ENCODE measurements around the gene TNRC18. TPM values are rescaled to one million over a fixed set of nuclear protein-coding genes. Genes with fewer than 3 reads are reported as not detected.
"Not testable (repeated sequence)": the region's sequence is repeated elsewhere in the genome, so short reads cannot be mapped to it uniquely, and the experiment has no call there.

Gene TNRC18
- total and polyA plus RNA-seq, 4 donors, result 2.3 to 37.1 (median 20.4) TPM

GRCh38 chr7:5289355-5289754, 134.3 kb downstream of the TNRC18 start:
- no peaks in the 10 kb centered on the region for H3K9me3 ChIP-seq (ENCODE audit: control insufficient read depth in 4 of 4, low read length in 3 of 4)
- DNase-seq (ENCODE audit: low spot score), result no peak
- H3K27ac ChIP-seq (ENCODE audit: low read depth in 1 of 2, low read length in 2 of 2), result no peak overlapping the region
- WGBS, result 90% methylated on average over 7 of the region's 7 CpGs
- no peak overlapping the region for H3K4me3 ChIP-seq (ENCODE audit: low read depth in 1 of 3, low read length in 3 of 3)
- no peak for TF ChIP-seq GABPA (IDR thresholded peaks at IDR 0.05 in 1 of 2, conservative IDR thresholded peaks at IDR 0.05 in 1 of 2)
- no peak for TF ChIP-seq JUND (IDR thresholded peaks at IDR 0.05)
- no peak for TF ChIP-seq NR2F2 (IDR thresholded peaks at IDR 0.05)
- no peaks in the 10 kb centered on the region for H3K27me3 ChIP-seq (ENCODE audit: control insufficient read depth in 4 of 4, insufficient read depth in 4 of 4, low read length in 3 of 4)
- no peak overlapping the region for H3K9ac ChIP-seq (ENCODE audit: low read depth in 1 of 2, low read length in 2 of 2)
- no peaks in the 10 kb centered on the region for H3K36me3 ChIP-seq (ENCODE audit: control insufficient read depth in 4 of 4, insufficient read depth in 3 of 4, low read depth in 1 of 4, low read length in 3 of 4)
- peaks cover 4 to 6% (median 6%) of the 10 kb centered on the region in 4 donors for H3K4me1 ChIP-seq (ENCODE audit: control insufficient read depth in 4 of 4, insufficient read depth in 4 of 4, low read length in 3 of 4)

- H3K27me3 ChIP-seq (ENCODE audit: control insufficient read depth in 4 of 4, insufficient read depth in 4 of 4, low read length in 3 of 4); H3K9me3 ChIP-seq (ENCODE audit: control insufficient read depth in 4 of 4, low read length in 3 of 4); H3K36me3 ChIP-seq (ENCODE audit: control insufficient read depth in 4 of 4, insufficient read depth in 3 of 4, low read depth in 1 of 4, low read length in 3 of 4); DNase-seq (ENCODE audit: low spot score); H3K9ac ChIP-seq (ENCODE audit: low read depth in 1 of 2, low read length in 2 of 2); H3K4me3 ChIP-seq (ENCODE audit: low read depth in 1 of 3, low read length in 3 of 3); H3K27ac ChIP-seq (ENCODE audit: low read depth in 1 of 2, low read length in 2 of 2): not testable (repeated sequence)
- whole genome bisulfite sequencing, result 95% methylated on average over 8 of the region's 8 CpGs
- peaks cover 5 to 12% (median 10%) of the 10 kb centered on the region in 4 donors for H3K4me1 ChIP-seq (ENCODE audit: control insufficient read depth in 4 of 4, insufficient read depth in 4 of 4, low read length in 3 of 4)
Measured at GRCh38 chr7:5288560-5288959, 135.1 kb downstream of the TNRC18 start.

GRCh38 chr7:5287802-5288201, 135.8 kb downstream of the TNRC18 start:
- H3K27me3 ChIP-seq (ENCODE audit: control insufficient read depth in 4 of 4, insufficient read depth in 4 of 4, low read length in 3 of 4), result no peaks in the 10 kb centered on the region
- H3K36me3 ChIP-seq (ENCODE audit: control insufficient read depth in 4 of 4, insufficient read depth in 3 of 4, low read depth in 1 of 4, low read length in 3 of 4), result no peaks in the 10 kb centered on the region
- no peak overlapping the region for H3K9ac ChIP-seq (ENCODE audit: low read depth in 1 of 2, low read length in 2 of 2)
- TF ChIP-seq YY1 (IDR thresholded peaks at IDR 0.05), result no peak
- no peak for TF ChIP-seq JUND (IDR thresholded peaks at IDR 0.05)
- no peak for TF ChIP-seq NR2F2 (IDR thresholded peaks at IDR 0.05)
- TF ChIP-seq MAX (IDR thresholded peaks at IDR 0.05), result no peak
- TF ChIP-seq EGR1 (IDR thresholded peaks at IDR 0.05; ENCODE audit: low read depth in 2 of 2), result no peak
- no peak for TF ChIP-seq HNF4G (IDR thresholded peaks at IDR 0.05)
- no peak for TF ChIP-seq ZBTB33 (IDR thresholded peaks at IDR 0.05)
- TF ChIP-seq TAF1 (conservative IDR thresholded peaks at IDR 0.05), result no peak
- no peak for TF ChIP-seq FOXA2 (IDR thresholded peaks at IDR 0.05)
- TF ChIP-seq HNF4A (conservative IDR thresholded peaks at IDR 0.05), result no peak
- H3K4me1 ChIP-seq (ENCODE audit: control insufficient read depth in 4 of 4, insufficient read depth in 4 of 4, low read length in 3 of 4), result peaks cover 5 to 16% (median 12%) of the 10 kb centered on the region in 4 donors
- no peak overlapping the region for H3K4me3 ChIP-seq (ENCODE audit: low read depth in 1 of 3, low read length in 3 of 3)
- 96% methylated on average over 19 of the region's 19 CpGs for WGBS
- H3K27ac ChIP-seq (ENCODE audit: low read depth in 1 of 2, low read length in 2 of 2), result no peak overlapping the region
- DNase-seq (ENCODE audit: low spot score), result no peak
- H3K9me3 ChIP-seq (ENCODE audit: control insufficient read depth in 4 of 4, low read length in 3 of 4), result no peaks in the 10 kb centered on the region

GRCh38 chr7:5287373-5287772, 136.3 kb downstream of the TNRC18 start:
- H3K4me3 ChIP-seq (ENCODE audit: low read depth in 1 of 3, low read length in 3 of 3); H3K27ac ChIP-seq (ENCODE audit: low read depth in 1 of 2, low read length in 2 of 2); H3K27me3 ChIP-seq (ENCODE audit: control insufficient read depth in 4 of 4, insufficient read depth in 4 of 4, low read length in 3 of 4); H3K9me3 ChIP-seq (ENCODE audit: control insufficient read depth in 4 of 4, low read length in 3 of 4); DNase-seq (ENCODE audit: low spot score); H3K36me3 ChIP-seq (ENCODE audit: control insufficient read depth in 4 of 4, insufficient read depth in 3 of 4, low read depth in 1 of 4, low read length in 3 of 4); H3K9ac ChIP-seq (ENCODE audit: low read depth in 1 of 2, low read length in 2 of 2): not testable (repeated sequence)
- peaks cover 5 to 16% (median 12%) of the 10 kb centered on the region in 4 donors for H3K4me1 ChIP-seq (ENCODE audit: control insufficient read depth in 4 of 4, insufficient read depth in 4 of 4, low read length in 3 of 4)
- WGBS, result 93% methylated on average over 5 of the region's 5 CpGs

Data from liver (tissue), 9 donors.